Cardiac fibroblast (primary cell): ENCODE results near the gene SH3BP5.

ENCODE experiments used
- DNase-seq, 2 donors: peaks; one replicate each; pipeline versions ENCODE4 v3.0.0 to v3.0.0-alpha.2; 2010; ENCODE audit warnings: low read depth in 2 of 2
- H3K4me3 ChIP-seq, 2 donors: replicated peaks in 1 of 2; 1 replicate in 1 of 2; 2 replicates in 1 of 2; pipeline ENCODE4 v1.5.1; 2011; ENCODE audit warnings: low read depth in 2 of 2, low read length in 2 of 2, mild to moderate bottlenecking in 2 of 2, moderate library complexity in 1 of 2
- CTCF ChIP-seq: IDR thresholded peaks from one replicate; pipeline ENCODE4 v1.5.1; 2011; ENCODE audit warnings: low read depth, mild to moderate bottlenecking, low read length, inconsistent platforms

SH3BP5 gene

GRCh38 chr3:15347063-15347736 is 14.8 kb upstream of the SH3BP5 start:
- H3K4me3 ChIP-seq = no peak overlapping the region
- no peak for TF ChIP-seq CTCF
- no peak for DNase-seq

GRCh38 chr3:15346516-15346915 is 14.1 kb upstream of the SH3BP5 start:
- TF ChIP-seq CTCF = no peak
- H3K4me3 ChIP-seq = no peak overlapping the region
- no peak for DNase-seq

- TF ChIP-seq CTCF = no peak
- H3K4me3 ChIP-seq = no peak overlapping the region
- DNase-seq = no peak
Measured at GRCh38 chr3:15345608-15346137, 13.3 kb upstream of the SH3BP5 start.

GRCh38 chr3:15345066-15345607 is 12.8 kb upstream of the SH3BP5 start:
- H3K4me3 ChIP-seq = no peak overlapping the region
- DNase-seq = no peak
- no peak for TF ChIP-seq CTCF

GRCh38 chr3:15342945-15343344 is 10.6 kb upstream of the SH3BP5 start:
- H3K4me3 ChIP-seq = no peak overlapping the region
- TF ChIP-seq CTCF = no peak
- no peak for DNase-seq

- TF ChIP-seq CTCF = no peak
- no peak for DNase-seq
- no peak overlapping the region for H3K4me3 ChIP-seq
Measured at GRCh38 chr3:15342246-15342645, 9.9 kb upstream of the SH3BP5 start.
